Karpas-422 (cell line): ENCODE data around the gene KREMEN2. TPM values are rescaled to one million over a fixed set of nuclear protein-coding genes. Genes with fewer than 3 reads are reported as not detected.
"Not testable (repeated sequence)": the region's sequence is repeated elsewhere in the genome, so short reads cannot be mapped to it uniquely, and the experiment has no call there.

Experiments used
- DNase-seq: peaks from one replicate; pipeline ENCODE4 v3.0.0-alpha.2; 2015
- H2AFZ ChIP-seq: fragments of 200-600 bp; sonication (generic); 2 replicates; pipeline ENCODE4 v1.6.1; 2014; ENCODE audit warnings: antibody characterized with exemption, low read length, mixed read lengths
- H3K27ac ChIP-seq: fragments of 200-600 bp; sonication (generic); 2 replicates; pipeline ENCODE4 v1.5.1; 2014; ENCODE audit warnings: mild to moderate bottlenecking, low read length, moderate library complexity
- H3K27me3 ChIP-seq: fragments of 200-600 bp; sonication (generic); 2 replicates; pipeline ENCODE4 v1.6.1; 2014; ENCODE audit warnings: low read length, mixed read lengths
- H3K36me3 ChIP-seq: fragments of 200-600 bp; sonication (generic); 2 replicates; pipeline ENCODE4 v1.6.1; 2014; ENCODE audit warnings: low read length, mixed read lengths; ENCODE audit not compliant: insufficient read depth
- H3K4me1 ChIP-seq: fragments of 200-600 bp; sonication (generic); 2 replicates; pipeline ENCODE4 v1.6.1; 2014; ENCODE audit warnings: mild to moderate bottlenecking, low read length, mixed read lengths
- H3K4me2 ChIP-seq: fragments of 200-600 bp; sonication (generic); 2 replicates; pipeline ENCODE4 v1.6.1; 2014; ENCODE audit warnings: low read length, low read depth, mild to moderate bottlenecking; ENCODE audit not compliant: poor library complexity, severe bottlenecking
- H3K4me3 ChIP-seq: fragments of 200-600 bp; sonication (generic); 2 replicates; pipeline ENCODE4 v1.5.1; 2014; ENCODE audit warnings: mild to moderate bottlenecking, antibody characterized with exemption, low read length, mixed read lengths
- H3K79me2 ChIP-seq: fragments of 200-600 bp; sonication (generic); 2 replicates; pipeline ENCODE4 v1.6.1; 2014; ENCODE audit warnings: mild to moderate bottlenecking, low read length, mixed read lengths
- H3K9ac ChIP-seq: fragments of 200-600 bp; sonication (generic); 2 replicates; pipeline ENCODE4 v1.6.0; 2014; ENCODE audit warnings: low read length
- H3K9me2 ChIP-seq: fragments of 200-600 bp; sonication (generic), shearing (Covaris generic); replicated peaks from 2 replicates; pipeline ENCODE4 v1.6.0; 2014; ENCODE audit warnings: mild to moderate bottlenecking, low read length, moderate library complexity; ENCODE audit not compliant: insufficient read depth
- H3K9me3 ChIP-seq: fragments of 300-700, 200-600 bp; sonication (generic); 2 replicates; pipeline ENCODE4 v1.6.1; 2014; ENCODE audit warnings: low read length, mixed read lengths
- H4K20me1 ChIP-seq: fragments of 200-600 bp; sonication (generic); 2 replicates; pipeline ENCODE4 v1.6.1; 2014; ENCODE audit warnings: mild to moderate bottlenecking, antibody characterized with exemption, low read length, low read depth; ENCODE audit not compliant: insufficient read depth
- total RNA-seq: library from RNA; depleted of rRNA; stranded (reverse); fragments of >200 nt; shearing (Covaris generic); gene quantifications from 2 replicates; pipeline ENCODE4 v1.2.3, GENCODE V29; 2014; ENCODE audit warnings: low replicate concordance

KREMEN2 gene
- total RNA-seq, 1 experiment from 2014 or later, result 3.4 TPM

- Histone ChIP-seq H4K20me1 (no peaks in the 10 kb centered on the region), H3K79me2 (no peaks in the 10 kb centered on the region), H3K4me3 (no peak overlapping the region), H3K4me1 (no peaks in the 10 kb centered on the region), H2AFZ (no peak overlapping the region), H3K27me3 (no peaks in the 10 kb centered on the region), H3K9me2 (no peaks in the 10 kb centered on the region), H3K9me3 (no peaks in the 10 kb centered on the region), H3K27ac (no peak overlapping the region), H3K4me2 (no peak overlapping the region), H3K36me3 (no peaks in the 10 kb centered on the region), H3K9ac (no peak overlapping the region)
- no peak for DNase-seq
These were observed 29.6 kb upstream of the KREMEN2 start for GRCh38 chr16:2934450-2934849.

DNA sequence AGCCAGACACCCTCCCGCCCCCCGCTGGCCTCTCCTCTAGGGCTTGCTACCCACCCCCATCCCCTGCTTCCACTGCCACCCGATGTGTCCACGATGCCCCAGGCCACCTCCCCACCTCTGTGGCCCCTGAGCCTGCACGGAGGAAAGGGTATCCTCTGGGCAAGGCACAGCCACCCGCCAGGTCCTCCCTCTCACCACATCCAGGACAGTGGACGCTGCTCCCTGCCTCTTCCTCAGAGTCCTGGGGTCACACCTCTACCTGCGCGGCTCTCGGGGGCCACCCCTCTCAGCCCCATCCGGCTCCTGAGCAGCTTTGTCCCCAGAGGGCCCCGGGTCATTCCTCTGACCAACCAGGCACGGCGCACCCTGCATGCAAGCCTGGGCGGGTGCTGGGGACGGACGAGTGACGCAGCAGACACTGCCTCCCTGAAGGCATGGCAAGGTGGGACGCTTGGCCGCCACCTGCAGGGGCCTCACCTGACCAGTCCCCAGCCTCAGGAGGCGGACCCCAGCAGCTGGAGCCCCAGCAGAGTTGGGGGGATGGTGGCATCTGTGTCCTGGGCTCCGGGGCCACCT lies 27.6 kb upstream of the KREMEN2 start:
- Histone ChIP-seq H2AFZ (no peak overlapping the region), H3K27me3 (no peaks in the 10 kb centered on the region), H4K20me1 (no peaks in the 10 kb centered on the region), H3K36me3 (peaks cover 8% of the 10 kb centered on the region; the same call in 1 of the 2 replicates), H3K4me3 (no peak overlapping the region), H3K79me2 (no peaks in the 10 kb centered on the region), H3K9ac (no peak overlapping the region), H3K9me3 (no peaks in the 10 kb centered on the region), H3K4me2 (no peak overlapping the region), H3K27ac (no peak overlapping the region), H3K9me2 (no peaks in the 10 kb centered on the region), H3K4me1 (no peaks in the 10 kb centered on the region)
- DNase-seq, result no peak

- Histone ChIP-seq H3K4me2 (no peak overlapping the region), H3K9me2 (no peaks in the 10 kb centered on the region), H2AFZ (no peak overlapping the region), H3K4me1 (no peaks in the 10 kb centered on the region), H3K27ac (no peak overlapping the region), H4K20me1 (no peaks in the 10 kb centered on the region), H3K36me3 (peaks cover 8% of the 10 kb centered on the region; the same call in 1 of the 2 replicates), H3K79me2 (no peaks in the 10 kb centered on the region), H3K9me3 (no peaks in the 10 kb centered on the region), H3K4me3 (no peak overlapping the region), H3K27me3 (no peaks in the 10 kb centered on the region), H3K9ac (no peak overlapping the region)
- DNase-seq, result no peak
These were observed 26.9 kb upstream of the KREMEN2 start for GRCh38 chr16:2937170-2937569.

DNA sequence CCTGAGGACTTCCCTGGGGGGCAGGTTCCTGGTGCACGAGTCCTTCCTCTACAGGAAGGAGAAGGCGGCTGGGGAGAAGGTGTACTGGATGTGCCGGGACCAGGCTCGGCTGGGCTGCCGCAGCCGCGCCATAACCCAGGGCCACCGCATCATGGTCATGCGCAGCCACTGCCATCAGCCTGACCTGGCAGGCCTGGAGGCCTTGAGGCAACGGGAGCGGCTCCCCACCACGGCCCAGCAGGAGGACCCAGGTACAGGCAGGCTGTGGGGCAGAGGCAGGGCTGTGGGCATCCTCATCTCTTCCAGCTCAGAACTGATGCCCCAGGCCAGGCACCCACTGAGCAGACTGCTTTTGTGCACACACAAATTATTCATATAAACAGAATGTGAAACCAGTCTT lies 25.9 kb upstream of the KREMEN2 start:
- Histone ChIP-seq H3K4me2 (no peak overlapping the region), H2AFZ (no peak overlapping the region), H3K4me1 (no peaks in the 10 kb centered on the region), H3K27me3 (no peaks in the 10 kb centered on the region), H3K36me3 (peaks cover 10% of the 10 kb centered on the region; the same call in 1 of the 2 replicates), H3K4me3 (no peak overlapping the region), H3K27ac (no peak overlapping the region), H3K9me3 (no peaks in the 10 kb centered on the region), H3K79me2 (no peaks in the 10 kb centered on the region), H3K9me2 (no peaks in the 10 kb centered on the region), H4K20me1 (no peaks in the 10 kb centered on the region), H3K9ac (no peak overlapping the region)
- no peak for DNase-seq

DNA sequence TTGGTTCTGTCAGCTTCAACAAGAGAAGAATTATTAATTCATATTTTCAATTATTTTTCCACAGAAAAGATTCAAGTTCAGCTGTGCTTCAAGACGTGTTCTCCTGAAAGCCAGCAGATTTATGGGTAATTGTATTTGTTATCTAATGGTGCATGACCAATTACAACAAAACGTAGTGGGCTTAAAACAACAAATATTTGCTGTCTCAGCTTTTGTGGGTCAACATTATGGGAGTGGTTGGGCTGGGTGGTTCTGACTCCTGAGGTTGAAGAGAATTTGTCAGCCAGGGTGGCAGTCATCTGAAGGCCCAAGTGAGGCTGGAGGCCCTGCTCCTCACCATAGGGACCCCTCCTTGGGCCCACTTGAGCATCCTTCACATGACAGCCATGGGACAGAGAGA lies 24.1 kb upstream of the KREMEN2 start:
- no peaks in the 10 kb centered on the region for H3K27me3 ChIP-seq
- H3K4me1 ChIP-seq, result no peaks in the 10 kb centered on the region
- no peak overlapping the region for H3K9ac ChIP-seq
- H2AFZ ChIP-seq, result no peak overlapping the region
- H3K79me2 ChIP-seq, result no peaks in the 10 kb centered on the region
- no peaks in the 10 kb centered on the region for H3K9me2 ChIP-seq
- no peak overlapping the region for H3K4me2 ChIP-seq
- no peak overlapping the region for H3K4me3 ChIP-seq
- no peak overlapping the region for H3K27ac ChIP-seq
- H4K20me1 ChIP-seq, result no peaks in the 10 kb centered on the region
- no peaks in the 10 kb centered on the region for H3K9me3 ChIP-seq
- H3K36me3 ChIP-seq, result peaks cover 10% of the 10 kb centered on the region; the same call in 1 of the 2 replicates
- no peak for DNase-seq

GRCh38 chr16:2942045-2942444 lies 22.0 kb upstream of the KREMEN2 start:
- H3K9ac ChIP-seq, result no peak overlapping the region
- H3K36me3 ChIP-seq, result peaks cover 10% of the 10 kb centered on the region; the same call in 1 of the 2 replicates

DNA sequence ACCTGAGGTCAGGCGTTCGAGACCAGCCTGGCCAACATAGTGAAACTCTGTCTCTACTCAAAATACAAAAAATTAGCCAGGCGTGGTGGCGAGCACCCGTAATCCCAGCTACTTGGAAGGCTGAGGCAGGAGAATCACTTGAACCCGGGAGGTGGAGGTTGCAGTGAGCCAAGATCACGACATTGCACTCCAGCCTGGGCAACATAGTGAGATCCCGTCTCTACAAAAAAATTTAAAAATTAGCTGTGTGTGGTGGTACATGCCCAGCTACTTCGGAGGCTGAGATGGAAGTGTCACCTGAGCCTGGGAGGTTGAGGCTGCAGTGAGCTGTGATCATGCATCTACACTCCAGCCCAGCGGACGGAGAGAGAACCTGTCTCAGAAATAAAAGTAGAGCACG lies 20.4 kb upstream of the KREMEN2 start:
- not testable (repeated sequence) for H3K27me3 ChIP-seq, H3K4me2 ChIP-seq, H2AFZ ChIP-seq, H3K27ac ChIP-seq, H3K9ac ChIP-seq, H4K20me1 ChIP-seq, H3K9me3 ChIP-seq, H3K9me2 ChIP-seq, H3K4me1 ChIP-seq, H3K4me3 ChIP-seq, H3K79me2 ChIP-seq, DNase-seq
- peaks cover 10% of the 10 kb centered on the region; the same call in 1 of the 2 replicates for H3K36me3 ChIP-seq

More at GRCh38 chr16:2942045-2942444, 22.0 kb upstream of the KREMEN2 start:
- no peak for DNase-seq
- no peaks in the 10 kb centered on the region for H3K4me1 ChIP-seq
- H3K9me2 ChIP-seq, result no peaks in the 10 kb centered on the region
- H2AFZ ChIP-seq, result no peak overlapping the region
- no peak overlapping the region for H3K4me2 ChIP-seq
- no peaks in the 10 kb centered on the region for H3K9me3 ChIP-seq
- no peaks in the 10 kb centered on the region for H3K79me2 ChIP-seq
- no peak overlapping the region for H3K27ac ChIP-seq
- no peak overlapping the region for H3K4me3 ChIP-seq
- H3K27me3 ChIP-seq, result no peaks in the 10 kb centered on the region
- no peaks in the 10 kb centered on the region for H4K20me1 ChIP-seq

GRCh38 chr16:2946649-2947048 lies 17.4 kb upstream of the KREMEN2 start:
- H3K27me3 ChIP-seq, result no peaks in the 10 kb centered on the region
- H3K36me3 ChIP-seq, result 0 out of 2 replicates have a peak, but pooled peaks cover 3% of the 10 kb centered on the region
- no peaks in the 10 kb centered on the region for H3K79me2 ChIP-seq
- no peaks in the 10 kb centered on the region for H3K9me2 ChIP-seq
- DNase-seq, result no peak
- H3K9me3 ChIP-seq, result no peaks in the 10 kb centered on the region
- H3K27ac ChIP-seq, result no peak overlapping the region
- H3K4me3 ChIP-seq, result no peak overlapping the region
- no peak overlapping the region for H3K9ac ChIP-seq
- H3K4me1 ChIP-seq, result no peaks in the 10 kb centered on the region
- H4K20me1 ChIP-seq, result no peaks in the 10 kb centered on the region
- no peak overlapping the region for H3K4me2 ChIP-seq
- no peak overlapping the region for H2AFZ ChIP-seq
